A673 (cell line): ENCODE results near the gene NID1. TPM values are rescaled to one million over a fixed set of nuclear protein-coding genes. Genes with fewer than 3 reads are reported as not detected.
"Not testable (repeated sequence)": the region's sequence is repeated elsewhere in the genome, so short reads cannot be mapped to it uniquely, and the experiment has no call there.

Experiments used
- BruUV-seq: library from RNA; stranded (reverse); fragments of 400-500 nt; replicated peaks from 2 replicates; lab custom pipeline; 2021; lab: Mats Ljungman, UMichigan
- CTCF ChIA-PET: fragments of 300-600 bp; sonication (Branson Sonifier 250); formaldehyde crosslinking; loops from one replicate; lab custom pipeline; 2022; ENCODE audit warnings: antibody characterized with exemption; lab: Charles Lee
- POLR2A ChIA-PET: fragments of 300-600 bp; sonication (Branson Sonifier 250); formaldehyde crosslinking; loops from one replicate; lab custom pipeline; 2022; ENCODE audit warnings: antibody characterized with exemption; ENCODE audit not compliant: low non-redundant PET; lab: Charles Lee
- DNase-seq: peaks from one replicate; pipeline ENCODE4 v3.0.0-alpha.2; 2015; ENCODE audit warnings: low spot score
- H3K27ac ChIP-seq: fragments of 200-600 bp; sonication (generic); 2 replicates; pipeline ENCODE4 v1.5.1; 2016; ENCODE audit warnings: mixed run types, low read depth, mild to moderate bottlenecking, mixed read lengths, antibody characterized with exemption, low read length; ENCODE audit not compliant: poor library complexity, severe bottlenecking
- H3K27me3 ChIP-seq: fragments of 200-600 bp; sonication (generic); replicated peaks from 2 replicates; pipeline ENCODE4 v1.6.1; 2017; ENCODE audit warnings: mixed run types, low read depth, mild to moderate bottlenecking, mixed read lengths, antibody characterized with exemption, low read length; ENCODE audit not compliant: insufficient read depth, poor library complexity
- H3K36me3 ChIP-seq: fragments of 200-600 bp; sonication (generic); 2 replicates; pipeline ENCODE4 v1.6.1; 2016; ENCODE audit warnings: mixed run types, mild to moderate bottlenecking, mixed read lengths, antibody characterized with exemption, low read length; ENCODE audit not compliant: insufficient read depth, poor library complexity, severe bottlenecking
- H3K4me1 ChIP-seq: fragments of 200-600 bp; sonication (generic); 2 replicates; pipeline ENCODE4 v1.6.1; 2017; ENCODE audit warnings: mixed run types, mild to moderate bottlenecking, mixed read lengths, antibody characterized with exemption, low read length; ENCODE audit not compliant: insufficient read depth, poor library complexity, severe bottlenecking
- H3K4me3 ChIP-seq: fragments of 200-600 bp; sonication (generic); 2 replicates; pipeline ENCODE4 v1.5.1; 2016; ENCODE audit warnings: low read depth, mixed run types, mild to moderate bottlenecking, mixed read lengths, low read length; ENCODE audit not compliant: poor library complexity, severe bottlenecking
- H3K9me3 ChIP-seq: fragments of 200-600 bp; sonication (generic); 2 replicates; pipeline ENCODE4 v1.6.1; 2016; ENCODE audit warnings: mixed run types, low read depth, mild to moderate bottlenecking, mixed read lengths, antibody characterized with exemption, low read length; ENCODE audit not compliant: poor library complexity, severe bottlenecking
- EZH2 ChIP-seq: fragments of 200-600 bp; sonication (generic); IDR thresholded peaks from 2 replicates; pipeline ENCODE4 v1.6.1; 2017; ENCODE audit warnings: borderline replicate concordance, low read depth, mild to moderate bottlenecking, mixed read lengths, antibody characterized with exemption, low read length; ENCODE audit not compliant: poor library complexity, severe bottlenecking
- intact Hi-C: fragments of 100-400 bp; cut with micrococcal nuclease; formaldehyde crosslinking; loops from one replicate; pipeline ENCODE4 v1.10.0; 2022; ENCODE audit not compliant: unreplicated experiment
- total RNA-seq: library from RNA; stranded (reverse); gene quantifications from 2 replicates; pipeline ENCODE4 v1.2.3, GENCODE V29; 2021
- TF ChIP-seq, protein P1 (sequence below): fragments of 300-800, 200-600 bp; sonication (generic); conservative IDR thresholded peaks from 2 replicates; pipeline ENCODE4 v1.5.1; 2017; ENCODE audit warnings: low read depth, mild to moderate bottlenecking, antibody characterized with exemption, low read length, moderate library complexity, mixed read lengths

The NID1 gene
- total RNA-seq, 1 experiment from 2014 or later, result 0.64 TPM

GRCh38 chr1:235971571-235972310 is 93.1 kb downstream of the NID1 start:
- no peak for TF ChIP-seq EZH2
- TF ChIP-seq, protein P1, sequence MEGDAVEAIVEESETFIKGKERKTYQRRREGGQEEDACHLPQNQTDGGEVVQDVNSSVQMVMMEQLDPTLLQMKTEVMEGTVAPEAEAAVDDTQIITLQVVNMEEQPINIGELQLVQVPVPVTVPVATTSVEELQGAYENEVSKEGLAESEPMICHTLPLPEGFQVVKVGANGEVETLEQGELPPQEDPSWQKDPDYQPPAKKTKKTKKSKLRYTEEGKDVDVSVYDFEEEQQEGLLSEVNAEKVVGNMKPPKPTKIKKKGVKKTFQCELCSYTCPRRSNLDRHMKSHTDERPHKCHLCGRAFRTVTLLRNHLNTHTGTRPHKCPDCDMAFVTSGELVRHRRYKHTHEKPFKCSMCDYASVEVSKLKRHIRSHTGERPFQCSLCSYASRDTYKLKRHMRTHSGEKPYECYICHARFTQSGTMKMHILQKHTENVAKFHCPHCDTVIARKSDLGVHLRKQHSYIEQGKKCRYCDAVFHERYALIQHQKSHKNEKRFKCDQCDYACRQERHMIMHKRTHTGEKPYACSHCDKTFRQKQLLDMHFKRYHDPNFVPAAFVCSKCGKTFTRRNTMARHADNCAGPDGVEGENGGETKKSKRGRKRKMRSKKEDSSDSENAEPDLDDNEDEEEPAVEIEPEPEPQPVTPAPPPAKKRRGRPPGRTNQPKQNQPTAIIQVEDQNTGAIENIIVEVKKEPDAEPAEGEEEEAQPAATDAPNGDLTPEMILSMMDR, result peak; percentile 70
- Histone ChIP-seq H3K4me3 (peak overlapping the region; percentile 21), H3K9me3 (no peaks in the 10 kb centered on the region), H3K4me1 (no peaks in the 10 kb centered on the region), H3K27me3 (no peaks in the 10 kb centered on the region), H3K36me3 (no peaks in the 10 kb centered on the region), H3K27ac (no peak overlapping the region)
- intact Hi-C loops, result loop anchor here (5.0 to 10.0 kb wide), 3 partner anchors 107 to 867 kb away; partner anchors contain the start of gene LYST
- ChIA-PET POLR2A (no interaction called here), CTCF (interaction anchor here (0.6 to 1.2 kb wide), 4 partner anchors 11 to 467 kb away, joined by 3 to 8 read pairs (median 4); partner anchors contain the start of gene LYST)
- no TSS peak for BruUV-seq
- peak; percentile 89 for DNase-seq

DNA sequence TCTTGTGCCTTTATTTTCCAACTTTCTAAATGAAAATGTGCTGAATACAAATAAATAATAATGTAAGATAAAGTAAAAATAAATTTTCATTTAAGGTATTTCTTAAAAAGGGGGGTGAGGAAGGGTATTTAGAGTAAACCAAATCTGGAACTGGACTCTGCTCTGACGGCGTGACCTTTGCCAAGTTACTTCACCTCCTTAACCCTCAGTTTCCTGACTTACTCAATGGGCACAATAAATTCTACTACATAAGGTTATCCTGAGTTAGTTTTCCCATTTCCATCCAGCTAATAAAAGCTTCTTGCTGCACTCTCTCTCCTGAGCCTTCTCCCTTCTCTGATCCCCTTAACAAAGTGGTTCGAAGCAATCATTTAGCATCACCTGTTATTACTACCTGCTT is 93.9 kb downstream of the NID1 start:
- no peak overlapping the region for H3K4me3 ChIP-seq
- no peaks in the 10 kb centered on the region for H3K27me3 ChIP-seq
- no peaks in the 10 kb centered on the region for H3K36me3 ChIP-seq
- POLR2A ChIA-PET, result no interaction called here
- TF ChIP-seq EZH2, result no peak
- TF ChIP-seq, protein P1, result no peak
- no peak overlapping the region for H3K27ac ChIP-seq
- no TSS peak for BruUV-seq
- CTCF ChIA-PET, result interaction anchor here (1.2 kb wide), 3 partner anchors 105 to 466 kb away, joined by 3 to 8 read pairs (median 5); partner anchors contain the start of gene LYST
- intact Hi-C loops, result loop anchor here (5.0 to 10.0 kb wide), 3 partner anchors 106 to 866 kb away; partner anchors contain the start of gene LYST
- no peaks in the 10 kb centered on the region for H3K4me1 ChIP-seq
- no peaks in the 10 kb centered on the region for H3K9me3 ChIP-seq
- no peak for DNase-seq

DNA sequence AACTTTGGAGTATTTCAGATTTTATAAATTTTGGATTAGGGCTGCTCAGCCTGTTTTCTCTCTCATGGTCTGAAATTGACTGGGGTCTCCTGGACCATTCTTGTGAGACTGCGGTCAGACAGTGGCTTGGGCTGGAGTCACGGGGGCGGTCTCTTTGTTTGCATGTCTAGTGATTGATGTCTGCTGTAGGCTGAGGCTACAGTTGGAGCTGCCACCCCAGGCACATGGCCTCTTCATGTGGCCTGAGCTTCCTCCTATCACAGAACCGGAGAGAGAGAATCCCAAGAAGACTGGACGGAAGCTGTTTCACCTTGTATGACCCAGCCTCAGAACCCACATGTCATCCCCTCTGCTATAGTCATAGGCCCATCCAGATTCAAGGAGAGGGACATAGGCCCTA is 96.1 kb downstream of the NID1 start:
- ChIA-PET POLR2A (no interaction called here), CTCF (no interaction called here)
- Histone ChIP-seq H3K36me3 (no peaks in the 10 kb centered on the region), H3K4me3 (no peak overlapping the region), H3K27me3 (no peaks in the 10 kb centered on the region), H3K27ac (no peak overlapping the region), H3K4me1 (no peaks in the 10 kb centered on the region), H3K9me3 (no peaks in the 10 kb centered on the region)
- DNase-seq, result no peak
- BruUV-seq, result no TSS peak
- intact Hi-C loops, result no loop called here
- TF ChIP-seq, protein P1, result no peak
- no peak for TF ChIP-seq EZH2

GRCh38 chr1:235966134-235966533 is 98.8 kb downstream of the NID1 start:
- POLR2A ChIA-PET, BruUV-seq, H3K27me3 ChIP-seq, intact Hi-C loops, H3K36me3 ChIP-seq, H3K4me3 ChIP-seq, DNase-seq, H3K27ac ChIP-seq, H3K9me3 ChIP-seq, CTCF ChIA-PET, H3K4me1 ChIP-seq: not testable (repeated sequence)
